H1 (cell line): Measurements from ENCODE around the gene PIK3CA. TPM values are rescaled to one million over a fixed set of nuclear protein-coding genes. Genes with fewer than 3 reads are reported as not detected.

ENCODE experiments used
- CTCF ChIA-PET: fragments of 300-600 bp; sonication (Branson Sonifier 250); formaldehyde crosslinking; loops from one replicate; lab custom pipeline; 2021; ENCODE audit not compliant: partially characterized antibody; lab: Charles Lee
- POLR2A ChIA-PET: fragments of 300-600 bp; sonication (Branson Sonifier 250); formaldehyde crosslinking; loops from one replicate; lab custom pipeline; 2021; ENCODE audit warnings: inconsistent platforms; ENCODE audit not compliant: partially characterized antibody; lab: Charles Lee
- DNase-seq, 2 experiments: peaks; one replicate each; pipeline versions ENCODE4 v3.0.0 to v3.0.0-alpha.2; 2010 to 2022; ENCODE audit warnings: low spot score in 2 of 2, low read depth in 1 of 2, mixed read lengths in 1 of 2
- FAIRE-seq: peaks from 2 replicates; lab custom pipeline; 2011; peaks lifted over from hg19 to GRCh38; lab: Jason Lieb, UNC
- H2AFZ ChIP-seq: 2 replicates; pipeline ENCODE4 v1.8.1; 2012; ENCODE audit warnings: low read length, inconsistent platforms
- H2AK5ac ChIP-seq: 2 replicates; pipeline ENCODE4 v1.6.1; 2013; ENCODE audit warnings: low read depth, low read length
- H2BK120ac ChIP-seq: replicated peaks from 2 replicates; pipeline ENCODE3; 2013; ENCODE audit warnings: low read depth, low read length, inconsistent platforms
- H2BK12ac ChIP-seq: 2 replicates; pipeline ENCODE4 v1.6.1; 2013; ENCODE audit warnings: low read depth, low read length
- H2BK15ac ChIP-seq: 2 replicates; pipeline ENCODE4 v1.6.1; 2013; ENCODE audit warnings: low read length
- H2BK20ac ChIP-seq: 2 replicates; pipeline ENCODE4 v1.6.1; 2013; ENCODE audit warnings: low read length
- H2BK5ac ChIP-seq: 2 replicates; pipeline ENCODE4 v1.6.1; 2013; ENCODE audit warnings: low read depth, low read length
- H3K14ac ChIP-seq: 2 replicates; pipeline ENCODE4 v1.6.1; 2013; ENCODE audit warnings: inconsistent platforms; ENCODE audit not compliant: insufficient read length
- H3K18ac ChIP-seq: 2 replicates; pipeline ENCODE4 v1.6.1; 2013; ENCODE audit warnings: low read length; ENCODE audit errors: extremely low read depth
- H3K23ac ChIP-seq: 2 replicates; pipeline ENCODE4 v1.6.1; 2013; ENCODE audit warnings: inconsistent platforms; ENCODE audit not compliant: insufficient read length
- H3K23me2 ChIP-seq: 2 replicates; pipeline ENCODE4 v1.6.1; 2013; ENCODE audit warnings: low read depth, low read length
- H3K27ac ChIP-seq: 2 replicates; pipeline ENCODE4 v1.6.1; 2011; ENCODE audit warnings: low read depth, low read length, inconsistent platforms
- H3K27me3 ChIP-seq, 4 experiments: replicated peaks in 1 of 4; 1 replicate in 1 of 4; 2 replicates in 3 of 4; pipeline versions ENCODE4 v1.6.1 to v1.8.1; 2011 to 2013; ENCODE audit warnings: low read length in 3 of 4, mild to moderate bottlenecking in 3 of 4, inconsistent platforms in 2 of 4, mixed read lengths in 2 of 4, moderate library complexity in 1 of 4; ENCODE audit not compliant: control insufficient read depth in 3 of 4, insufficient read depth in 3 of 4; ENCODE audit errors: extremely low read depth in 1 of 4
- H3K36me3 ChIP-seq, 4 experiments: 2 replicates each; pipeline versions ENCODE4 v1.6.1 to v1.8.1; 2011 to 2013; ENCODE audit warnings: mild to moderate bottlenecking in 4 of 4, low read length in 3 of 4, moderate library complexity in 2 of 4, control low read depth in 1 of 4, inconsistent platforms in 1 of 4; ENCODE audit not compliant: insufficient read depth in 4 of 4, control insufficient read depth in 2 of 4
- H3K4ac ChIP-seq: replicated peaks from 2 replicates; pipeline ENCODE3; 2013; ENCODE audit warnings: low read length, low read depth, mixed read lengths, inconsistent platforms; ENCODE audit not compliant: insufficient read length
- H3K4me1 ChIP-seq, 4 experiments: replicated peaks in 1 of 4; 1 replicate in 1 of 4; 2 replicates in 3 of 4; pipeline versions ENCODE4 v1.6.1 to v1.8.1; 2011 to 2013; ENCODE audit warnings: low read length in 3 of 4, inconsistent platforms in 2 of 4, mixed read lengths in 1 of 4; ENCODE audit not compliant: insufficient read depth in 4 of 4, control insufficient read depth in 3 of 4
- H3K4me2 ChIP-seq, 2 experiments: 2 replicates each; pipeline versions ENCODE4 v1.6.1 to v1.8.1; 2011 to 2013; ENCODE audit warnings: low read depth in 2 of 2, low read length in 2 of 2, control low read depth in 1 of 2, inconsistent platforms in 1 of 2, mild to moderate bottlenecking in 1 of 2; ENCODE audit not compliant: insufficient read depth in 1 of 2
- H3K4me3 ChIP-seq, 4 experiments: fragments of 200-600, 300-600 bp in 1 of 4; sonication (generic), shearing (Covaris generic), sonication (Bioruptor Twin) in 1 of 4; 2 replicates each; pipeline versions ENCODE4 v1.5.1 to v1.8.1; 2011 to 2016; ENCODE audit warnings: low read length in 4 of 4, low read depth in 3 of 4, control low read depth in 2 of 4, inconsistent platforms in 2 of 4, mild to moderate bottlenecking in 2 of 4, mixed read lengths in 1 of 4, moderate library complexity in 1 of 4; ENCODE audit not compliant: insufficient read depth in 2 of 4; ENCODE audit errors: extremely low read depth in 1 of 4
- H3K56ac ChIP-seq: replicated peaks from 2 replicates; pipeline ENCODE3; 2013; ENCODE audit warnings: low read depth, mild to moderate bottlenecking, mixed read lengths, low read length, inconsistent platforms; ENCODE audit not compliant: insufficient read length
- H3K79me1 ChIP-seq: 2 replicates; pipeline ENCODE4 v1.6.1; 2013; ENCODE audit warnings: low read depth, low read length, control low read depth
- H3K79me2 ChIP-seq, 2 experiments: 2 replicates each; pipeline versions ENCODE4 v1.6.1 to v1.8.1; 2012 to 2013; ENCODE audit warnings: low read length in 2 of 2, mild to moderate bottlenecking in 2 of 2, inconsistent platforms in 1 of 2; ENCODE audit not compliant: insufficient read depth in 2 of 2, control insufficient read depth in 1 of 2
- H3K9ac ChIP-seq, 4 experiments: replicated peaks in 1 of 4; 1 replicate in 1 of 4; 2 replicates in 3 of 4; pipeline versions ENCODE4 v1.6.1 to v1.8.1; 2011 to 2013; ENCODE audit warnings: low read depth in 3 of 4, low read length in 3 of 4, control low read depth in 2 of 4, mild to moderate bottlenecking in 2 of 4, moderate library complexity in 2 of 4, inconsistent platforms in 1 of 4; ENCODE audit errors: extremely low read depth in 1 of 4
- H3K9me3 ChIP-seq, 2 experiments: 2 replicates each; pipeline versions ENCODE4 v1.6.1 to v1.8.1; 2012 to 2013; ENCODE audit warnings: mild to moderate bottlenecking in 2 of 2, moderate library complexity in 2 of 2, control low read depth in 1 of 2, inconsistent platforms in 1 of 2, low read depth in 1 of 2, low read length in 1 of 2, mixed read lengths in 1 of 2; ENCODE audit not compliant: insufficient read depth in 2 of 2
- H4K20me1 ChIP-seq, 2 experiments: replicated peaks in 1 of 2; 2 replicates each; pipeline versions ENCODE3 to v1.8.1; 2011 to 2013; ENCODE audit warnings: inconsistent platforms in 2 of 2, low read length in 2 of 2, mild to moderate bottlenecking in 1 of 2; ENCODE audit not compliant: insufficient read depth in 2 of 2, control insufficient read depth in 1 of 2
- H4K5ac ChIP-seq: 2 replicates; pipeline ENCODE4 v1.6.1; 2013; ENCODE audit warnings: low read length, low read depth, mixed read lengths, inconsistent platforms; ENCODE audit not compliant: insufficient read length
- H4K8ac ChIP-seq: 2 replicates; pipeline ENCODE4 v1.8.0; 2013; ENCODE audit warnings: mild to moderate bottlenecking, moderate library complexity, low read length, inconsistent platforms; ENCODE audit not compliant: insufficient read depth; ENCODE audit errors: extremely low read depth
- H4K91ac ChIP-seq: replicated peaks from 2 replicates; pipeline ENCODE3; 2013; ENCODE audit warnings: low read length, mixed read lengths, inconsistent platforms; ENCODE audit not compliant: insufficient read length
- CHD1 ChIP-seq: IDR thresholded peaks from 2 replicates; pipeline ENCODE4 v1.6.1; 2012; ENCODE audit warnings: low read depth, low read length, improper control_type of control experiment
- HDAC6 ChIP-seq: IDR thresholded peaks from one replicate; pipeline ENCODE4 v1.7.1; 2012; ENCODE audit warnings: low read depth, mild to moderate bottlenecking, inconsistent platforms, low read length, moderate library complexity
- KDM5A ChIP-seq: fragments of 200-600 bp; IDR thresholded peaks from 2 replicates; pipeline ENCODE4 v1.7.1; 2012; ENCODE audit warnings: mild to moderate bottlenecking, low read length, inconsistent platforms, mixed read lengths
- PHF8 ChIP-seq: fragments of 200-600 bp; sonication (generic); conservative IDR thresholded peaks from 2 replicates; pipeline ENCODE4 v1.7.1; 2012; ENCODE audit warnings: low read depth, mild to moderate bottlenecking, inconsistent platforms, low read length, moderate library complexity
- POU5F1 ChIP-seq: IDR thresholded peaks from 2 replicates; pipeline ENCODE4 v1.6.1; 2011; ENCODE audit warnings: low read depth, mild to moderate bottlenecking, low read length, moderate library complexity
- YY1 ChIP-seq: IDR thresholded peaks from 2 replicates; pipeline ENCODE4 v1.6.1; 2011; ENCODE audit warnings: low read depth, mild to moderate bottlenecking, low read length
- WGBS, 2 experiments: shearing (Covaris generic) in 1 of 2; methylation state at CpG; one replicate each; pipeline versions ENCODE4 v1.1.6 to v1.1.7; 2013 to 2015; ENCODE audit warnings: low lambda C conversion rate in 2 of 2, mixed read lengths in 2 of 2, inconsistent platforms in 1 of 2, low coverage in 1 of 2, missing lambda C conversion rate in 1 of 2; ENCODE audit not compliant: insufficient replicate concordance in 2 of 2, insufficient coverage in 1 of 2, insufficient read length in 1 of 2; ENCODE audit errors: extremely low coverage in 1 of 2, missing lambda C conversion rate in 1 of 2; 5-methylcytosine and 5-hydroxymethylcytosine counted together
- polyA plus RNA-seq, 7 experiments: library from polyadenylated mRNA; depleted of rRNA in 3 of 7; stranded (reverse) in 5 of 7; unstranded in 2 of 7; fragments of >200 nt in 5 of 7; fragments of 200-250 nt in 2 of 7; gene quantifications; 1 replicate in 5 of 7; 2 replicates in 1 of 7; 4 replicates in 1 of 7; pipeline versions ENCODE4 v1.2.1 to v1.2.3, GENCODE V29; 2011 to 2013; ENCODE audit warnings: missing spikeins in 2 of 7, mixed read lengths in 2 of 7
- total RNA-seq: library from RNA; stranded (reverse); fragmentation: NEBNext Ultra II Directional; extraction: Animal tissue kit (Norgen Biotek cat#: 25700); gene quantifications from 2 replicates; pipeline ENCODE4 v1.2.1, GENCODE V29; 2021
- TF ChIP-seq, protein P1 (sequence below): IDR thresholded peaks from 2 replicates; pipeline ENCODE4 v1.6.1; 2011; ENCODE audit warnings: low read depth, mild to moderate bottlenecking, low read length; ENCODE audit not compliant: insufficient read depth

PIK3CA gene
- total and polyA plus RNA-seq, 2 of the 8 experiments (the other 6 are each of a cell fraction or from before 2014, with no cell fraction given) = 1.6 to 11.3 TPM

DNA sequence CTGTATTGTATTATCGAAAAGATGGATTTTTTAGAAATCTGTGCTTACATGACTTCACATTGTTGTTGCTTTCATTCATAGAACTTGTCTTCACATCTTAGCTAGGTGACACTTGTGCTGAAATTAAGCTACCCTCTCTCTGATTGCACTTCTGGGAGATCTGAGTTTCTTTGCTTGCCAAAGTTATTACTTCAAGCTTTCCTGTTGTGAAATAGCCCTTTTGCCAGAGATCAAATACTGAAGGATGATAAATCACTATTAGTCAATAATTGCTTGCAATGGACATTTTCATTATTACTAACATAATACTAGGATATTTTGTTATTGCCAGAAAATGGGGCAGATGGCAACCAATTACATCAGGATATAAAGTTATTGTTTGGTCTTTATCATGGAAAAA is 34.7 kb downstream of the PIK3CA start:
- FAIRE-seq (no peak), DNase-seq (no peak)
- H3K27ac ChIP-seq = no peak overlapping the region
- no peaks in the 10 kb centered on the region for H3K9me3 ChIP-seq
- no peaks in the 10 kb centered on the region for H3K23me2 ChIP-seq
- H3K27me3 ChIP-seq = no peaks in the 10 kb centered on the region
- no peak overlapping the region for H3K4me2 ChIP-seq
- ChIA-PET CTCF (interaction anchor here (1.1 kb wide), 1 partner anchor 23 kb away, joined by 3 read pairs; no protein-coding TSS in a partner anchor), POLR2A (no interaction called here)
- peaks cover 0 to 7% (median 3%) of the 10 kb centered on the region in 4 experiments; a peak in 2 of 7 replicates for H3K4me1 ChIP-seq
- H3K23ac ChIP-seq = no peak overlapping the region
- no peak overlapping the region for H2BK12ac ChIP-seq
- no peak overlapping the region for H2BK120ac ChIP-seq
- H2BK5ac ChIP-seq = no peak overlapping the region
- no peak overlapping the region for H2AFZ ChIP-seq
- H4K20me1 ChIP-seq = no peaks in the 10 kb centered on the region
- H3K18ac ChIP-seq = no peak overlapping the region
- no peak overlapping the region for H2BK20ac ChIP-seq
- no peak overlapping the region for H4K5ac ChIP-seq
- no peak overlapping the region for H3K4ac ChIP-seq
- no peaks in the 10 kb centered on the region; the same call in 1 of the 2 replicates for H3K79me1 ChIP-seq
- WGBS, 2 experiments = 81% methylated on average over 1 of the region's 1 CpG; no CpG with 5 or more reads in 1 of the 2 experiments
- peaks cover 0 to 59% of the 10 kb centered on the region in 2 experiments; a peak in 3 of 4 replicates for H3K79me2 ChIP-seq
- TF ChIP-seq YY1 (no peak), KDM5A (no peak), POU5F1 (no peak), PHF8 (no peak), CHD1 (no peak), HDAC6 (no peak)
- TF ChIP-seq, protein P1, sequence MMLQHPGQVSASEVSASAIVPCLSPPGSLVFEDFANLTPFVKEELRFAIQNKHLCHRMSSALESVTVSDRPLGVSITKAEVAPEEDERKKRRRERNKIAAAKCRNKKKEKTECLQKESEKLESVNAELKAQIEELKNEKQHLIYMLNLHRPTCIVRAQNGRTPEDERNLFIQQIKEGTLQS = no peak
- H2BK15ac ChIP-seq = no peak overlapping the region
- no peak overlapping the region for H4K8ac ChIP-seq
- no peak overlapping the region for H3K9ac ChIP-seq
- no peaks in the 10 kb centered on the region for H3K36me3 ChIP-seq
- no peak overlapping the region for H3K56ac ChIP-seq
- no peak overlapping the region for H4K91ac ChIP-seq
- no peak overlapping the region for H3K4me3 ChIP-seq
- no peak overlapping the region for H3K14ac ChIP-seq
- H2AK5ac ChIP-seq = no peak overlapping the region
